Endothelial cell of umbilical vein (primary cell): Measurements from ENCODE around the gene P2RY2. TPM values are rescaled to one million over a fixed set of nuclear protein-coding genes. Genes with fewer than 3 reads are reported as not detected.

ENCODE experiments used
- BruUV-seq: library from RNA; stranded (reverse); fragments of 400-500 nt; replicated peaks from 2 replicates; lab custom pipeline; 2021; lab: Mats Ljungman, UMichigan
- CTCF ChIA-PET: fragments of 300-600, 350-600 bp; sonication (Branson Sonifier 250); formaldehyde crosslinking; loops from one replicate; lab custom pipeline; 2021; ENCODE audit warnings: antibody characterized with exemption, inconsistent platforms; lab: Charles Lee
- POLR2A ChIA-PET: fragments of 300-600, 350-600 bp; sonication (Branson Sonifier 250); formaldehyde crosslinking; loops from one replicate; lab custom pipeline; 2021; ENCODE audit warnings: antibody characterized with exemption, inconsistent platforms; lab: Charles Lee
- DNase-seq: peaks from one replicate; pipeline ENCODE4 v3.0.0-alpha.2; 2011; ENCODE audit warnings: low read depth, low spot score
- FAIRE-seq: peaks from 2 replicates; lab custom pipeline; 2011; peaks lifted over from hg19 to GRCh38; lab: Jason Lieb, UNC
- H2AFZ ChIP-seq: 2 replicates; pipeline ENCODE4 v1.6.0; 2012; ENCODE audit warnings: low read depth, low read length, control low read depth, inconsistent platforms
- H3K27ac ChIP-seq: 2 replicates; pipeline ENCODE4 v1.5.1; 2011; ENCODE audit warnings: low read depth, mild to moderate bottlenecking, control low read depth, low read length, moderate library complexity; ENCODE audit not compliant: insufficient read depth
- H3K27me3 ChIP-seq, 2 experiments: 2 replicates each; pipeline versions ENCODE4 v1.6.0 to v1.6.1; 2011; ENCODE audit warnings: low read length in 2 of 2, mixed read lengths in 1 of 2; ENCODE audit not compliant: control insufficient read depth in 2 of 2, insufficient read depth in 2 of 2
- H3K36me3 ChIP-seq, 2 experiments: 2 replicates in 1 of 2; 3 replicates in 1 of 2; pipeline ENCODE4 v1.5.1; 2011; ENCODE audit warnings: low read length in 2 of 2, mild to moderate bottlenecking in 1 of 2, moderate library complexity in 1 of 2; ENCODE audit not compliant: control insufficient read depth in 2 of 2, insufficient read depth in 2 of 2; ENCODE audit errors: extremely low read depth in 1 of 2
- H3K4me1 ChIP-seq: 3 replicates; pipeline ENCODE4 v1.5.1; 2011; ENCODE audit warnings: mild to moderate bottlenecking, low read length; ENCODE audit not compliant: control insufficient read depth, insufficient read depth; ENCODE audit errors: extremely low read depth
- H3K4me2 ChIP-seq: 2 replicates; pipeline ENCODE4 v1.6.1; 2011; ENCODE audit warnings: low read length, control low read depth, mixed read lengths; ENCODE audit not compliant: insufficient read depth
- H3K4me3 ChIP-seq, 3 experiments: fragments of 200-600 bp in 1 of 3; sonication (generic), shearing (Covaris generic) in 1 of 3; replicated peaks in 1 of 3; 2 replicates each; pipeline ENCODE4 v1.5.1; 2011 to 2016; ENCODE audit warnings: control low read depth in 3 of 3, low read length in 3 of 3, mild to moderate bottlenecking in 2 of 3, inconsistent platforms in 1 of 3, low read depth in 1 of 3, moderate library complexity in 1 of 3; ENCODE audit not compliant: insufficient read depth in 1 of 3
- H3K79me2 ChIP-seq: 2 replicates; pipeline ENCODE4 v1.6.0; 2012; ENCODE audit warnings: low read length, inconsistent platforms; ENCODE audit not compliant: control insufficient read depth, insufficient read depth
- H3K9ac ChIP-seq: replicated peaks from 2 replicates; pipeline ENCODE3; 2011; ENCODE audit warnings: low read length, control low read depth; ENCODE audit not compliant: insufficient read depth; ENCODE audit errors: extremely low read depth
- H3K9me1 ChIP-seq: replicated peaks from 3 replicates; pipeline ENCODE4 v1.6.0; 2011; ENCODE audit warnings: mild to moderate bottlenecking, low read length; ENCODE audit not compliant: control insufficient read depth, insufficient read depth; ENCODE audit errors: extremely low read depth
- H3K9me3 ChIP-seq: replicated peaks from 2 replicates; pipeline ENCODE4 v1.5.1; 2012; ENCODE audit warnings: low read length, inconsistent platforms; ENCODE audit not compliant: control insufficient read depth, insufficient read depth
- H4K20me1 ChIP-seq: replicated peaks from 2 replicates; pipeline ENCODE3; 2011; ENCODE audit warnings: mild to moderate bottlenecking, low read length; ENCODE audit not compliant: control insufficient read depth, insufficient read depth; ENCODE audit errors: extremely low read depth
- CTCF ChIP-seq, 2 donors: IDR thresholded peaks; 1 replicate in 1 of 2; 2 replicates in 1 of 2; pipeline ENCODE4 v1.5.1; 2011; ENCODE audit warnings: low read length in 2 of 2, mild to moderate bottlenecking in 2 of 2, moderate library complexity in 2 of 2, control low read depth in 1 of 2, inconsistent platforms in 1 of 2, low read depth in 1 of 2; ENCODE audit not compliant: insufficient read depth in 1 of 2; ENCODE audit errors: extremely low read depth in 1 of 2
- EZH2 ChIP-seq: IDR thresholded peaks from 2 replicates; pipeline ENCODE4 v1.6.1; 2012; ENCODE audit warnings: borderline replicate concordance, low read depth, mild to moderate bottlenecking, moderate library complexity, low read length, inconsistent platforms; ENCODE audit not compliant: severe bottlenecking
- FOS ChIP-seq: IDR thresholded peaks from 2 replicates; pipeline ENCODE4 v1.6.1; 2011; ENCODE audit warnings: mild to moderate bottlenecking, low read length, moderate library complexity, borderline replicate concordance; ENCODE audit not compliant: insufficient read depth
- GATA2 ChIP-seq: IDR thresholded peaks from 2 replicates; pipeline ENCODE4 v1.7.0; 2011; ENCODE audit warnings: low read depth, mild to moderate bottlenecking, moderate library complexity, mixed read lengths, low read length; ENCODE audit not compliant: insufficient read length, insufficient read depth
- JUN ChIP-seq: IDR thresholded peaks from 2 replicates; pipeline ENCODE4 v1.6.1; 2011; ENCODE audit warnings: borderline replicate concordance, low read depth; ENCODE audit not compliant: insufficient read length, insufficient read depth
- MAX ChIP-seq: IDR thresholded peaks from 2 replicates; pipeline ENCODE4 v1.6.1; 2011; ENCODE audit not compliant: insufficient read depth, insufficient read length
- MYC ChIP-seq: IDR thresholded peaks from one replicate; pipeline ENCODE4 v1.6.1; 2011; ENCODE audit warnings: mild to moderate bottlenecking, low read depth, low read length
- POLR2A ChIP-seq: IDR thresholded peaks from 2 replicates; pipeline ENCODE4 v1.6.1; 2012; ENCODE audit warnings: low read depth, mild to moderate bottlenecking, control low read depth, low read length
- POLR2AphosphoS5 ChIP-seq: IDR thresholded peaks from 2 replicates; pipeline ENCODE4 v1.6.1; 2012; ENCODE audit warnings: low read depth, mild to moderate bottlenecking, control low read depth, low read length, moderate library complexity; ENCODE audit not compliant: insufficient read depth
- dilution Hi-C: fragments of 300-500 bp; cut with MboI; formaldehyde crosslinking; loops from one replicate; pipeline ENCODE4 v1.15.0; 2019; ENCODE audit warnings: low sequenced_read_pairs; ENCODE audit not compliant: extremely low pct_ligation_motif_present
- intact Hi-C: fragments of 100-400 bp; cut with micrococcal nuclease; formaldehyde crosslinking; loops from one replicate; pipeline ENCODE4 v1.10.0; 2022
- polyA plus RNA-seq, 4 experiments: library from polyadenylated mRNA; depleted of rRNA in 3 of 4; stranded (reverse) in 3 of 4; unstranded in 1 of 4; fragments of >200 nt; gene quantifications; 2 replicates each; pipeline versions ENCODE4 v1.2.1 to v1.2.3, GENCODE V29; 2011 to 2012; ENCODE audit warnings: missing spikeins in 1 of 4
- total RNA-seq: library from RNA; stranded (reverse); gene quantifications from 2 replicates; pipeline ENCODE4 v1.2.3, GENCODE V29; 2021

P2RY2 gene
- total and polyA plus RNA-seq, 2 donors (not counting 3 experiments of a cell fraction or from before 2014, with no cell fraction given) = 4.8 to 5.6 TPM

- TF ChIP-seq MAX = no peak
- TF ChIP-seq JUN = no peak
- BruUV-seq = no TSS peak
- CTCF ChIA-PET = interaction anchor here (0.9 kb wide), 1 partner anchor 12 kb away, joined by 3 read pairs; no protein-coding TSS in a partner anchor
- Histone ChIP-seq H3K4me2 (no peak overlapping the region), H3K9ac (no peak overlapping the region), H3K79me2 (no peaks in the 10 kb centered on the region), H3K4me1 (peaks cover 19% of the 10 kb centered on the region), H4K20me1 (no peaks in the 10 kb centered on the region), H3K27me3 (no peaks in the 10 kb centered on the region), H3K27ac (no peak overlapping the region), H3K4me3 (no peak overlapping the region), H2AFZ (no peak overlapping the region), H3K9me1 (no peaks in the 10 kb centered on the region), H3K9me3 (no peaks in the 10 kb centered on the region), H3K36me3 (no peaks in the 10 kb centered on the region)
- POLR2A ChIA-PET = no interaction called here
- DNase-seq (no peak), FAIRE-seq (no peak)
- intact Hi-C loops (no loop called here), dilution Hi-C loops (no loop called here)
Observed at GRCh38 chr11:73195191-73196007, 22.7 kb upstream of the P2RY2 start.

GRCh38 chr11:73196576-73196975 lies 21.5 kb upstream of the P2RY2 start:
- no peak for TF ChIP-seq POLR2A
- TF ChIP-seq FOS = no peak
- TF ChIP-seq GATA2 = no peak
- no peak for TF ChIP-seq POLR2AphosphoS5
- no peak for TF ChIP-seq JUN
- TF ChIP-seq CTCF (IDR thresholded peaks at IDR 0.05; ENCODE audit: extremely low read depth in 1 of 2, insufficient read depth in 1 of 2, low read depth in 1 of 2, low read length in 2 of 2) = no peak
- TF ChIP-seq EZH2 = no peak
- TF ChIP-seq MYC = no peak
- no peak for TF ChIP-seq MAX
- Histone ChIP-seq H3K4me2 (no peak overlapping the region), H3K9ac (no peak overlapping the region), H3K9me3 (no peaks in the 10 kb centered on the region), H2AFZ (no peak overlapping the region), H3K4me1 (peaks cover 19% of the 10 kb centered on the region), H4K20me1 (no peaks in the 10 kb centered on the region), H3K27me3 (no peaks in the 10 kb centered on the region), H3K27ac (no peak overlapping the region), H3K4me3 (no peak overlapping the region), H3K79me2 (no peaks in the 10 kb centered on the region), H3K36me3 (no peaks in the 10 kb centered on the region), H3K9me1 (no peaks in the 10 kb centered on the region)
- ChIA-PET POLR2A (no interaction called here), CTCF (no interaction called here)
- intact Hi-C loops = no loop called here
- BruUV-seq = no TSS peak
- DNase-seq = no peak
- FAIRE-seq = no peak
- dilution Hi-C loops = no loop called here
